GM12874 (cell line): ENCODE results near the gene CCNL2.

Experiments
- TF ChIP-seq, protein P1 (sequence below): IDR thresholded peaks from 2 replicates; pipeline ENCODE4 v1.5.1; 2011; ENCODE audit warnings: low read depth, mild to moderate bottlenecking, control low read depth, low read length, moderate library complexity; ENCODE audit not compliant: insufficient read depth

Gene CCNL2

DNA sequence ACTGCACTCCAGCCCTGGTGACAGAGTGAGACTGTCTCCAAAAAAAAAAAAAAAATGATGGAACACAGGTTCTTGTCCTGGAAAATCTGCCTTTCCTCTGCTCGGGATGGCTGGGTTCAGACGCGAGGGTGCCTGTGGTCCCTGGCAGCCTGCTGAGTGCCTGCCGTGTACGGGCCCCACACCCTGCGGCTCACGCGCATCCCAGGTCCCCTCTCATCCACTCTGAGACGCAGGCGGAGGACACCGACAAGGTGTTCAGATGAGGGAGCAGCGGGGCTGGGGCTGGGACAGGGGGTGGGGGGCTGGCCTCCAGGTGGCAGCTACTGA is 26.3 kb upstream of the CCNL2 start:
- TF ChIP-seq, protein P1, sequence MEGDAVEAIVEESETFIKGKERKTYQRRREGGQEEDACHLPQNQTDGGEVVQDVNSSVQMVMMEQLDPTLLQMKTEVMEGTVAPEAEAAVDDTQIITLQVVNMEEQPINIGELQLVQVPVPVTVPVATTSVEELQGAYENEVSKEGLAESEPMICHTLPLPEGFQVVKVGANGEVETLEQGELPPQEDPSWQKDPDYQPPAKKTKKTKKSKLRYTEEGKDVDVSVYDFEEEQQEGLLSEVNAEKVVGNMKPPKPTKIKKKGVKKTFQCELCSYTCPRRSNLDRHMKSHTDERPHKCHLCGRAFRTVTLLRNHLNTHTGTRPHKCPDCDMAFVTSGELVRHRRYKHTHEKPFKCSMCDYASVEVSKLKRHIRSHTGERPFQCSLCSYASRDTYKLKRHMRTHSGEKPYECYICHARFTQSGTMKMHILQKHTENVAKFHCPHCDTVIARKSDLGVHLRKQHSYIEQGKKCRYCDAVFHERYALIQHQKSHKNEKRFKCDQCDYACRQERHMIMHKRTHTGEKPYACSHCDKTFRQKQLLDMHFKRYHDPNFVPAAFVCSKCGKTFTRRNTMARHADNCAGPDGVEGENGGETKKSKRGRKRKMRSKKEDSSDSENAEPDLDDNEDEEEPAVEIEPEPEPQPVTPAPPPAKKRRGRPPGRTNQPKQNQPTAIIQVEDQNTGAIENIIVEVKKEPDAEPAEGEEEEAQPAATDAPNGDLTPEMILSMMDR, result no peak

DNA sequence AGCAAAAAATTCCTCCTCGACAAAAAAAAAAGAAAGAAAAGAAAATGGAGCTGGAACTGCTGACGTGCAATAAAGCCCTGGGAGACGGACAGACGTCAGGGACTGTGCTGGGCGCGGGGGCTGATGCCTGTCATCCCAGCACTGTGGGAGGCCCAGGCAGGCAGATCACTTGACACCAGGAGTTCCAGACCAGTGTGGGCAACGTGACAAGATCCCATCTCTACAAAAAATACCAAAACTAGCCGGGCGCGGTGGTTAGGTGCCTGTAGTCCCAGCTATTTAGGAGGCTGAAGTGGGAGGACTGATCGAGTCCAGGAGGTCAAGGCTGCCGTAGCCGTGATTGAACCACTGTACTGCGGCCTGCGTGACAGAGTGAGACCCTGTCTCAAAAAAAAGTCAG is 25.6 kb upstream of the CCNL2 start:
- TF ChIP-seq, protein P1, result no peak

DNA sequence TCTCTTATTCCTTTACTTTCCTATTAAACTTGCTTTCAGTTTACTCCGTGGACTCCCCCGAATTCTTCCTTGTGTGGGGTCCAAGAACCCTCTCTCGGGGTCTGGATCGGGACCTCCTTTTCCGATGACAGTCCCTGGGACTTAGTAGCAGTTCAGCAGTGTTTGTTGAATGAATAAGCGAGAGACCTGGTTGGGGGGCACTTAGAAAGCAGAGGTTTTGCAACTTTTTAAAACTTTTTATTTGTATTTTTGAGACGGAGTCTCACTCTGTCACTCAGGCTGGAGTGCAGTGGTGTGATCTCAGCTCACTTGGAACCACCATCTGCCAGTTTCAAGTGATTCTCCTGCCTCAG is 24.1 kb upstream of the CCNL2 start:
- TF ChIP-seq, protein P1, result no peak

DNA sequence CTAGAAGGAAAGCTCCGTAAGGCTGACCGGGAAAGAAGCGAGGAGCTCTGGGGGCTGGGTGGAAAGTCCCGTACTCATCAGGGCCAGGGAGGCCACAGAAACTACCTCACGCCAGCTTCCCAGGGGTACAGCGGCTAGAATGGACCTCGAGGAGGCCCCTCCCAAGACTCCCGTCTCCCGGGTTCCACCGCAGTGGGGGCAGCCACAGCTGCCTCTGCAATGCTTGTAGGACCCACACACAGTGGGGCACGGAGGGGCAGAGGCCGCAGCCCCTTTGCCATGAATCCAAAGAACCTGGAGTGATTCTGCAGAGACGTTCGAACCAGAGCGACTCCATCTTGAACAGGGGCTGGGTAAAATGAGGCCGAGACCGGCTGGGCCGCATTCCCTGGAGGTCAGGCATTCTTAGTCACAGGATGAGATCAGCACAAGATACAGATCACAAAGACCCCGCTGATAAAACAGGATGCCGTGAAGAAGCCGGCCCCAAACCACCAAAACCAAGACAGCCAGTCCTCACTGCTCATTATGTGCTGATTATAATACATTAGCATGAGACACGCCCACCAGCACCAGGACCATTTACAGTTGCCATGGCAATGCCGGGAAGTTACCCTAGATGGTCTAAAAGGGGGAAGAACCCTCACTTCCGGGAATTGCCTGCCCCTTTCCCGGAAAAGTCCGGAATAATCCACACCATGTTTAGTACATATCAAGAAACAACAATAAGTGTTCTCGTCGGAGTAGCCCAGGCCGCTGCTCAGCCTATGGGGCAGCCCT is 23.5 kb upstream of the CCNL2 start:
- TF ChIP-seq, protein P1, result no peak

DNA sequence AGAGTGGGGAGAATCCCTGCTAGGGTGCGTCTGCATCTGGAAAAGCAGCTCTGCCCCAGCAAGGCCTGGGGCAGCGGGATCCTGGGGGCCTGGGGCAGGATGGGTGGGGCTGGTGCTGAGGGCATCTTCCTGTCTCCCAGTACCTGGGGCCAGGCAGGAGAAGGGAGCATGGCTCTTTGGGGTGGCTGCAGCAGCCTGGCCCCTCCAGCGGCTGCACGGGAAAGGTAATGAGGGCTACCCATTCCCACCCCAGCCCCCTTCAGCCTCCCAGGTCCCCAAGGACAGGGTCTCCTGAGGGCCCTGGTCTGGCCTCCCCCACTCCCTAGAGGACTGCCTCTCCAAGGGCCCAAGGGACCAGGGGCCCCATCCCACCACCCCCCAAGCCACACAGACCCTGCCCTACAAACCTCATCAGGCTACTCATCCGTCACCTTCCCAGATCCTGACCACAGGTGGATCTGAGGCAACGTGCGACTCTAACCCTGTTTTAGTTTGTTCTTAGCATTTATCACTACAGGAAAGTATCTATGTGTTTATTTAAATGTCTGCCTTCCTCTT is 22.9 kb upstream of the CCNL2 start:
- TF ChIP-seq, protein P1, result no peak

DNA sequence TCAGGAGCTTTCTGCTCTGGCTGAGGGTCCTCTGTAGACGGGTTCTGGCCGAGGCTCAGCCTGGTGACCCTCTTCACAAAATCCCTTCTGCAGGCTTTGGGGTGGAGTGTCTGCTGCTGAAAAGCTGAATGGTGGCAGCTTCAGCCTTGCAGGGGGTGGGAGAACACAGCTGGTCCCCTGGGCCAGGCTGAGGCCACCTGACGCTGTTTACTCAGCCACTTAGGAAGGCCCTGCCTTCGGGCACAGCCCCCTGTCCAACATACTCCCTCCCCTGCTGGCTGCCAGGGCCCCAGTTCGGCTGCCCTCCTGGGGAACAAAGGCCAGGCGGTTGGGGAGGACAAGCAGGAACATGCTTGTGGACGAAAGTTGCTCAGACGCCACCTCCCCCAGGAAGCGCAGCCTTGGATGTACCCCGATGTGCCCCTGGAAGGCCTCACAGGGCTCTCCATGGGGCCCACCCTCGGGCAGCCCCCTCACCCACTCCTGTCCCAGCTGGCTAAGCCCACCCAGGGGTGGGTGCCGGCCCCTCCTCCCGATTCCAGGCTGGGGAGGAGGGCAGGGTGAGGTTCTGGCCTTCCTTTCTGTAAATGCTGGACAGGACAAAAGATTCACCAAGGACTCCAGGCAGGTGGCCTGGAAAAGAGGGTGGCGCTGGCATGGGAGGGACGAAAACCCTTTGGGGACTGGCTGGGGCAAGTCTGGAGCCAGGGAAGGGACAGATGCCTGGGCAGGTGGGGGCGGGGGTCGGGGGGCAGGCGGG is 22.2 kb upstream of the CCNL2 start, which contains the start of gene ANKRD65:
Gene ANKRD65 (minus strand): TSS at position 130 of the 760 bp plus-strand sequence. CDS start 271 bp downstream, outside the sequence.
- TF ChIP-seq, protein P1, result no peak

DNA sequence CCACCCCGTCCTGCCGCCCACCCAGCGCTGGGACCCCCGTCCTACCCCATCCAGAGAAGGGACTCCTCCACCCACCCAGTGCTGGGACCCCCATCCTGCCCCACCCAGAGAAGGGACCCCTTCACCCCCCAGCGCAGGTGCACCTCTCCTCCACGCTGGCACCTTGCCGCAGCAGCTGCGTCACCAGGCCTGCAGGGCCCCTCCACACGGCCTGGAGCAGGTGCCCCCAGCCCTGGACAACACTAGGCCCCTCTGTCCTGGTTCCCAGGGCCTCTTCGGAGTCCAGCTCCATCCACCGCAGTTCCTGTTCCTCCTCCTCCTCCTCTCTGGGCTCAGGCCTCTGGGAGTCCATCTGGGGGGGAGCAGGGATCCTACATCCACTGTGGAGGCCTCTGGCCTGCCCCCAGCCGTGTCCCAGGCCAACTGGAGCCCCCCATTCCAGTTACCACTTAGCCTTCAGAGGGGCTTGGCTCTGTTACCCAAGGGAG is 21.6 kb upstream of the CCNL2 start:
- TF ChIP-seq, protein P1, result no peak
